GM12875 (cell line): Measurements from ENCODE around the gene DRAXIN.

Experiments
- H3K4me3 ChIP-seq: one replicate; pipeline ENCODE4 v1.5.1; 2011; ENCODE audit warnings: low read depth, low read length, control low read depth
- CTCF ChIP-seq: IDR thresholded peaks from 2 replicates; pipeline ENCODE4 v1.5.1; 2011; ENCODE audit warnings: low read depth, mild to moderate bottlenecking, control low read depth, inconsistent platforms, low read length, moderate library complexity, borderline replicate concordance; ENCODE audit not compliant: insufficient read depth

Gene DRAXIN

GRCh38 chr1:11720033-11720376 lies 28.5 kb downstream of the DRAXIN start:
- TF ChIP-seq CTCF = no peak
- no peak overlapping the region for H3K4me3 ChIP-seq

GRCh38 chr1:11720525-11720924 lies 29.0 kb downstream of the DRAXIN start:
- TF ChIP-seq CTCF = no peak
- no peak overlapping the region for H3K4me3 ChIP-seq

GRCh38 chr1:11721311-11721710 lies 29.8 kb downstream of the DRAXIN start:
- no peak overlapping the region for H3K4me3 ChIP-seq
- no peak for TF ChIP-seq CTCF

- H3K4me3 ChIP-seq = no peak overlapping the region
- TF ChIP-seq CTCF = no peak
Measured at GRCh38 chr1:11722538-11722937, 31.0 kb downstream of the DRAXIN start.

- H3K4me3 ChIP-seq = no peak overlapping the region
- no peak for TF ChIP-seq CTCF
Measured at GRCh38 chr1:11725616-11726015, 34.1 kb downstream of the DRAXIN start.

- no peak overlapping the region for H3K4me3 ChIP-seq
- TF ChIP-seq CTCF = no peak
Measured at GRCh38 chr1:11727119-11727518, 35.6 kb downstream of the DRAXIN start.

GRCh38 chr1:11728126-11728806 lies 36.8 kb downstream of the DRAXIN start:
- no peak for TF ChIP-seq CTCF

More at GRCh38 chr1:11728126-11728806, 36.8 kb downstream of the DRAXIN start:
- H3K4me3 ChIP-seq = no peak overlapping the region
